GDM1 (cell line): Measurements from ENCODE around the gene SLC6A6.

Experiments used
- DNase-seq: peaks from one replicate; lab custom pipeline; 2025; lab: John Stamatoyannopoulos, UW

SLC6A6 gene

GRCh38 chr3:14487821-14488220, 85.4 kb downstream of the SLC6A6 start:
- no peak for DNase-seq

GRCh38 chr3:14488286-14489041, 86.1 kb downstream of the SLC6A6 start:
- DNase-seq: no peak

- DNase-seq: no peak
Observed at GRCh38 chr3:14489641-14490040, 87.2 kb downstream of the SLC6A6 start.

GRCh38 chr3:14490255-14490654, 87.8 kb downstream of the SLC6A6 start:
- no peak for DNase-seq

GRCh38 chr3:14490831-14491230, 88.4 kb downstream of the SLC6A6 start:
- no peak for DNase-seq

GRCh38 chr3:14491396-14492190, 89.2 kb downstream of the SLC6A6 start:
- no peak for DNase-seq

GRCh38 chr3:14492948-14493881, 90.8 kb downstream of the SLC6A6 start:
- DNase-seq: no peak

- DNase-seq: no peak
Observed at GRCh38 chr3:14494279-14494972, 92.0 kb downstream of the SLC6A6 start.

GRCh38 chr3:14494973-14495300, 92.5 kb downstream of the SLC6A6 start:
- DNase-seq: no peak

- no peak for DNase-seq
Observed at GRCh38 chr3:14496351-14496750, 93.9 kb downstream of the SLC6A6 start.

- DNase-seq: no peak
Observed at GRCh38 chr3:14497321-14497720, 94.9 kb downstream of the SLC6A6 start.

GRCh38 chr3:14502472-14502871, 100.1 kb downstream of the SLC6A6 start:
- DNase-seq: no peak

- no peak for DNase-seq
Observed at GRCh38 chr3:14503033-14503705, 100.8 kb downstream of the SLC6A6 start.

- DNase-seq: no peak
Observed at GRCh38 chr3:14503706-14504065, 101.3 kb downstream of the SLC6A6 start.

GRCh38 chr3:14505001-14505802, 102.8 kb downstream of the SLC6A6 start:
- DNase-seq: no peak

- DNase-seq: no peak
Observed at GRCh38 chr3:14505803-14506500, 103.5 kb downstream of the SLC6A6 start.

GRCh38 chr3:14506626-14507304, 104.4 kb downstream of the SLC6A6 start:
- DNase-seq: no peak

GRCh38 chr3:14507305-14507741, 104.9 kb downstream of the SLC6A6 start:
- no peak for DNase-seq
